AG10803 (cell line): ENCODE data around the gene SVEP1.

ENCODE experiments used
- DNase-seq: peaks from one replicate; pipeline ENCODE4 v3.0.0; 2010; ENCODE audit warnings: low read depth
- H3K4me3 ChIP-seq: 2 replicates; pipeline ENCODE4 v1.5.1; 2011; ENCODE audit warnings: mild to moderate bottlenecking, low read length, control low read depth
- TF ChIP-seq, protein P1 (sequence below): conservative IDR thresholded peaks from 2 replicates; pipeline ENCODE4 v1.5.1; 2011; ENCODE audit warnings: mild to moderate bottlenecking, low read length, control low read depth, inconsistent platforms

Gene SVEP1

DNA sequence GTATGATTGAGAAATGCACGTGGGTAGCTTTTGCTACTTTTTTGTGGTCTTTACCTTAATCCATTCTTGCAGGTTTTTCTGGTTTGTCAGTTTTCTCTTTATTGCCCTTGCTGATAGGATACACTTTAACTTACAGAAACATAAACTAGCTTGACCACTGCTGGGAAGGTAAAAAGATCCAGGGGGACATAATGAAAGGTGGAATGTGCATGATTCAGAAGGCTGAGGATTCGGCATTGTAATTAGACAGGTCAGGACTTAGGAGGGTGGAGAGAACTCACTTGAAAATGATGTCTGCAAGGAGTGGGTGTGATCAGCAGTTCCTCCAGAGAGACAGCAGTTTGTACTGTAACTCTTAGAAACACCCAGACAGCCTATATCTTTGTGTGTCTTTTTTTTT is 222.0 kb downstream of the SVEP1 start:
- TF ChIP-seq, protein P1, sequence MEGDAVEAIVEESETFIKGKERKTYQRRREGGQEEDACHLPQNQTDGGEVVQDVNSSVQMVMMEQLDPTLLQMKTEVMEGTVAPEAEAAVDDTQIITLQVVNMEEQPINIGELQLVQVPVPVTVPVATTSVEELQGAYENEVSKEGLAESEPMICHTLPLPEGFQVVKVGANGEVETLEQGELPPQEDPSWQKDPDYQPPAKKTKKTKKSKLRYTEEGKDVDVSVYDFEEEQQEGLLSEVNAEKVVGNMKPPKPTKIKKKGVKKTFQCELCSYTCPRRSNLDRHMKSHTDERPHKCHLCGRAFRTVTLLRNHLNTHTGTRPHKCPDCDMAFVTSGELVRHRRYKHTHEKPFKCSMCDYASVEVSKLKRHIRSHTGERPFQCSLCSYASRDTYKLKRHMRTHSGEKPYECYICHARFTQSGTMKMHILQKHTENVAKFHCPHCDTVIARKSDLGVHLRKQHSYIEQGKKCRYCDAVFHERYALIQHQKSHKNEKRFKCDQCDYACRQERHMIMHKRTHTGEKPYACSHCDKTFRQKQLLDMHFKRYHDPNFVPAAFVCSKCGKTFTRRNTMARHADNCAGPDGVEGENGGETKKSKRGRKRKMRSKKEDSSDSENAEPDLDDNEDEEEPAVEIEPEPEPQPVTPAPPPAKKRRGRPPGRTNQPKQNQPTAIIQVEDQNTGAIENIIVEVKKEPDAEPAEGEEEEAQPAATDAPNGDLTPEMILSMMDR, result no peak
- no peak overlapping the region for H3K4me3 ChIP-seq
- no peak for DNase-seq

DNA sequence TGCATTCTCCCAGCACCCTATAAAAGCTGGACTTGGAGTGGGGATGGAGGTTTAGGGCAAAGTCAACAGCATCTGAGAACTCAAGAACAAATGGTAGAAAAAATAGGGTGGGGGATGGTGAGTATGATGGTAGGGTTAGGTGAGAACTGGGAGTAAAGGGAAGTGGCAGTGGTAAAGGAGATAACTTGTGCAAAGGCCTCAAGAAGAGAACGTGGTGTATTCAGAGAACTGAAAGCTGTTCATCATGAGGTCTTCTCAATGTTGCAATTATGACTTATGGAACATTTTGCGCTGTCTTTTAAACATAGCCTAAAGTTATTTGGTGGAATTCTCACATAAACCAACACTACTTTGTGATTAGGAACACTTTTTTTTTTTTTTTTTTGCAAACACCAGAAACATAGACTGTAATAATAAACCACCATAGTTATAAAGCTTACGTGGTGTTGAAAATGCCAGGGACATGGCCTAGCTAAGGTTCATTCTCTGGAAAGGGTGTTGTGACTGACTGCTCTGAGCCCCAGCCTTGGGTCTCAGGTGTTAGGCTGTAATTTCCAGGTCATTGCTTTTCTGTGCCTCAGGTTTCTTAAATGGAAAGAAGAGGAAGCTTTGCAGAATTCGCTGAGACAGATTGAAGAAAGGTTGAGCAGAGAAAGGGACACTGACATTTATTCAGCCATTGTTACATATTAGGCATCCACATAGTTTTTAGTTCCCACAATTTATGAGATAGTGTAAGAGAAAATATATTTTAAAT is 222.7 kb downstream of the SVEP1 start:
- TF ChIP-seq, protein P1, result no peak

DNA sequence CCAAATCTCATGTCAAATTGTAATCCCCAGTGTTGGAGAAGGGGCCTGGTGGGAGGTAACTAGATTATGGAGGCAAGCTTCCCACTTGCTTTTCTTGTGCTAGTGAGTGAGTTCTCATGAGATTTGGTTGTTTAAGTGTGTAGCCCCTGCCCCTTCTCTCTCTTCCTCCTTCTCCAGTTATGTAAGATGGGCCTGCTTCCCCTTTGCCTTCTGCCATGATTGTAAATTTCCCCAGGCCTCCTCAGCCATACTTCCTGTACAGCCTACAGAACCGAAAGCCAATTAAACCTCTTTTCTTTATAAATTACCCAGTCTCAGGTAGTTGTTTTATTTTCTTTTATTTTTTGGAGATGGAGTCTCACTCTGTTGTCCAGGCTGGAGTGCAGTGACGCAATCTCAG is 223.6 kb downstream of the SVEP1 start:
- no peak for DNase-seq
- TF ChIP-seq, protein P1, result no peak
- no peak overlapping the region for H3K4me3 ChIP-seq

More for the DNA sequence above, 222.7 kb downstream of the SVEP1 start:
- DNase-seq, result no peak
- no peak overlapping the region for H3K4me3 ChIP-seq

DNA sequence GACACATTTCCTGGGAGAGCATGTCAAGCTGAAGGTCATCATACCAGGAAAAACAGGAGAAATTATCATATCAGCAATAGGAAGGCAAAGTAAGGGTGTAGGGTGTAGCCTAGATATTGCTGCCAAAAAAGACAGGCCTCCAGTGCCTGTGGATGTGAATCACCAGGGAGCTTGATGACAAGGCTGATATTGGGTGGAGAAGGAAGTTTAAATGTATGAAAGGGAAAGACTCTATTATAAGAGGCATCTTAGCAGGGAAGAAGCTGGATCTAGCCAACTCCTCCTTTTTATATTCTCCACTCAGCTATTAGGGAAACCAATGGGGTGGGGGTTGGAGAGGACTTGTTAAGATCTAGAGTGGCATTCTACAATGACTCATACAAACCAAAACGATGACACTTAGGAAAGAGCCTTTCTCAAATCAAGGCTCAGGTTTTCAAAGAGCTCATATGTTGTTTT is 228.5 kb downstream of the SVEP1 start:
- H3K4me3 ChIP-seq, result no peak overlapping the region
- TF ChIP-seq, protein P1, result no peak
- DNase-seq, result peak; percentile 81

DNA sequence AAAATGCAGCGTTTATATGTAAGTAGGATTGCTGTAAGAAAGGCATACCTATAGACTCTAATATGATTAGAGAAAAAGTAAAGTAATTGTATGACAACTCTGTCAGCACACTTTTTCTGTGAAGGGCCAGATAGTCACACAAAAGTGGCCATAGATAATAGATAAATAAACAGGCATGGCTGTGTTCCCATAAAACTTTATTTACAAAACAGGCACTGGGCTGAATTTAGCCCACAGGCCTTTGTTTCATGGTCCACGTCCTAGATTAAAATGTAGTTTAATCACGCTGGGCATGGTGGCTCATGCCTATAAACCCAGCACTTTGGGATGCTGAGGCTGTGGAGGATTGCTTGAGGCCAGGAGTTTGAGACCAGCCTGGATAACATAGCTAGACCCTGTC is 233.2 kb downstream of the SVEP1 start:
- H3K4me3 ChIP-seq, result no peak overlapping the region
- TF ChIP-seq, protein P1, result no peak
- no peak for DNase-seq

DNA sequence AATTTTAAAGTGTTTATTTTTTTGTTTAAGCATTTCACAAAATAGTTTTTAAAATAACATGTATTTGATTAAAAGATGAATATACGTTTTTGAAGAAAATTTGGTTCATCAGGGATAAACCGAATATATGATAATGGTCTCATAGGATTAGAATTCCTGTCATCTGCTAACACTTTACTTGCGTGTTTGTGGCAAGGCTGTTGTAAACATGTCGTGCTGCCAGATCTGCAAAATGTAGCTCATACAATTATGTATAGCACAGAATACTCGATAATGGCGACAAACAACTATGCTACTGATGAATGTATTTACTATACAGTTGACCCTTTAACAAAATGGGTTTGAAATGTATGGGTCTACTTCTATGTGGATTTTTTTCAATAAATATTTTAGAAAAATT is 234.7 kb downstream of the SVEP1 start:
- DNase-seq, result peak; percentile 45
- no peak overlapping the region for H3K4me3 ChIP-seq
- TF ChIP-seq, protein P1, result no peak

DNA sequence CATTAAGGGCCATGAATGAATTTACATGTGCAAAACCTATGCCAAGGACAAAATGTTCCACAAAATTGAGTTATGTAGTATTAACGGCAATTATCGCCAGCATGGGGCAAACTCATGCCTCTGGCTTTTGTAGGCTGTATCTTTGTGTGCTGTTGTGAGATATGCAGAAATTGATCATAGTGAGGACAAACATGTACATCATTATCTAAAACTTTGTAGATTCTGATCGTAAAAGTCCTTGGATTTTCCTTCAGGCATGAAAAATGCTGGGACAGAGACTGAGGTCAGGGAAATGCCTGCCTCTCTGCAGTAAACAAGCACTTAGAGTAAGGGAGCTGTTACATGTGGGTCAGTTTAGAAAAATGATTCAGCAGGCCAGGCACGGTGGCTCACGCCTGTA is 236.0 kb downstream of the SVEP1 start:
- TF ChIP-seq, protein P1, result no peak
- DNase-seq, result no peak
- H3K4me3 ChIP-seq, result no peak overlapping the region
